K562 (cell line): ENCODE measurements around the gene XRRA1. TPM values are rescaled to one million over a fixed set of nuclear protein-coding genes. Genes with fewer than 3 reads are reported as not detected.

Experiments
- BRD4 ChIP-seq: fragments of 200-600 bp; sonication (generic); IDR thresholded peaks from 2 replicates; pipeline ENCODE4 v1.6.1; 2017; ENCODE audit warnings: inconsistent platforms
- CTCF ChIP-seq, 3 experiments: IDR thresholded peaks in 2 of 3; conservative IDR thresholded peaks in 1 of 3; 2 replicates each; pipeline ENCODE4 v1.5.1; 2011 to 2012; ENCODE audit warnings: low read length in 3 of 3, mild to moderate bottlenecking in 3 of 3, control low read depth in 2 of 3, improper control_type of control experiment in 1 of 3, inconsistent platforms in 1 of 3, low read depth in 1 of 3, mixed read lengths in 1 of 3, moderate library complexity in 1 of 3; ENCODE audit not compliant: insufficient read depth in 2 of 3
- DEAF1 ChIP-seq: fragments of 450-650 bp; formaldehyde crosslinking; IDR thresholded peaks from 2 replicates; pipeline ENCODE4 v1.4.0; 2020; ENCODE audit warnings: mild to moderate bottlenecking, moderate library complexity
- EZH2 ChIP-seq: IDR thresholded peaks from 2 replicates; pipeline ENCODE4 v1.6.1; 2012; ENCODE audit warnings: low read depth, mild to moderate bottlenecking, inconsistent platforms, low read length, borderline replicate concordance
- GTF2A2 ChIP-seq: IDR thresholded peaks from 2 replicates; pipeline ENCODE4 v1.6.1; 2016; ENCODE audit warnings: mild to moderate bottlenecking, missing genetic modification characterization, missing compliant biosample characterization
- GTF2F1 ChIP-seq: IDR thresholded peaks from 2 replicates; pipeline ENCODE4 v1.6.1; 2011; ENCODE audit warnings: low read depth, low read length, improper control_type of control experiment
- HCFC1 ChIP-seq: IDR thresholded peaks from 2 replicates; pipeline ENCODE4 v1.6.1; 2012; ENCODE audit warnings: low read depth, low read length, improper control_type of control experiment
- LARP7 ChIP-seq: fragments of 450-650 bp; IDR thresholded peaks from 2 replicates; pipeline ENCODE4 v1.6.1; 2016
- MCM2 ChIP-seq: fragments of 450-650 bp; IDR thresholded peaks from 2 replicates; pipeline ENCODE4 v1.6.1; 2017; ENCODE audit warnings: low read depth, mild to moderate bottlenecking
- MLLT1 ChIP-seq, 2 experiments: fragments of 450-650 bp; IDR thresholded peaks; 2 replicates each; pipeline ENCODE4 v1.6.1; 2016
- MTA1 ChIP-seq: fragments of 450-650 bp; IDR thresholded peaks from 2 replicates; pipeline ENCODE4 v1.6.1; 2017; ENCODE audit warnings: borderline replicate concordance
- MTA3 ChIP-seq: fragments of 450-650 bp; formaldehyde crosslinking; IDR thresholded peaks from 2 replicates; pipeline ENCODE4 v1.6.1; 2017; ENCODE audit warnings: mild to moderate bottlenecking, borderline replicate concordance
- NR2C2 ChIP-seq, 2 experiments: fragments of 200-800 bp in 1 of 2; sonication (Bioruptor generic) in 1 of 2; sonication (generic) in 1 of 2; formaldehyde crosslinking in 1 of 2; IDR thresholded peaks; 2 replicates each; pipeline versions ENCODE4 v1.6.1 to v1.8.0; 2016 to 2022; ENCODE audit warnings: mild to moderate bottlenecking in 1 of 2, missing compliant biosample characterization in 1 of 2, missing genetic modification characterization in 1 of 2, missing genetic modification reagents in 1 of 2
- PHTF2 ChIP-seq: fragments of 250-450 bp; sonication (Bioruptor Pico); IDR thresholded peaks from 2 replicates; pipeline ENCODE4 v1.5.0; 2021; ENCODE audit warnings: mild to moderate bottlenecking
- PREB ChIP-seq: sonication (generic); formaldehyde crosslinking; IDR thresholded peaks from 2 replicates; pipeline ENCODE4 v1.8.1; 2023; ENCODE audit warnings: mild to moderate bottlenecking, missing genetic modification reagents
- SIN3B ChIP-seq: fragments of 450-650 bp; IDR thresholded peaks from 2 replicates; pipeline ENCODE4 v1.6.1; 2017; ENCODE audit warnings: low read depth, mild to moderate bottlenecking, moderate library complexity
- ZBTB12 ChIP-seq: fragments of 250-450 bp; sonication (Bioruptor Pico); IDR thresholded peaks from 2 replicates; pipeline ENCODE4 v1.4.0; 2020
- ZNF24 ChIP-seq: fragments of 450-650 bp; IDR thresholded peaks from 2 replicates; pipeline ENCODE4 v1.6.1; 2016
- ZNF311 ChIP-seq: fragments of 250-450 bp; sonication (Bioruptor Pico); IDR thresholded peaks from 2 replicates; pipeline ENCODE4 v1.4.0; 2020; ENCODE audit warnings: mild to moderate bottlenecking, moderate library complexity
- ZNF444 ChIP-seq: fragments of 250-450 bp; sonication (Bioruptor Pico); IDR thresholded peaks from 2 replicates; pipeline ENCODE4 v1.4.0; 2020; ENCODE audit warnings: mild to moderate bottlenecking, moderate library complexity
- ZNF445 ChIP-seq: fragments of 250-450 bp; sonication (Bioruptor Pico); IDR thresholded peaks from 2 replicates; pipeline ENCODE4 v1.4.0; 2020; ENCODE audit warnings: low read depth, mild to moderate bottlenecking, moderate library complexity
- ZNF764 ChIP-seq: fragments of 250-450 bp; sonication (Bioruptor Pico); IDR thresholded peaks from 2 replicates; pipeline ENCODE4 v1.4.0; 2020; ENCODE audit warnings: low read depth, mild to moderate bottlenecking, moderate library complexity
- polyA plus RNA-seq, 8 experiments: library from polyadenylated mRNA; depleted of rRNA in 4 of 8; stranded (reverse) in 5 of 8; unstranded in 3 of 8; fragments of >200 nt; fragmentation: Nextera tagmentation in 2 of 8; fragmentation: Illumina TruSeq in 1 of 8; extraction: Ambion mirVana in 2 of 8; extraction: Trizol in 1 of 8; gene quantifications; 2 replicates each; pipeline versions ENCODE4 v1.2.1 to v1.2.3, GENCODE V29; 2011 to 2014; ENCODE audit warnings: inconsistent platforms in 1 of 8, missing spikeins in 1 of 8
- total RNA-seq, 7 experiments: library from RNA; depleted of rRNA in 6 of 7; stranded (reverse); fragments of >200 nt in 6 of 7; fragmentation: Illumina TruSeq in 2 of 7; extraction: Trizol in 2 of 7; gene quantifications; 2 replicates each; pipeline versions ENCODE4 v1.2.1 to v1.2.3, GENCODE V29; 2011 to 2021; ENCODE audit warnings: low replicate concordance in 1 of 7

XRRA1 gene
- total and polyA plus RNA-seq, 9 of the 15 experiments (the other 6 are each of a cell fraction or from before 2014, with no cell fraction given) = 5.0 to 22.5 (median 16.0) TPM

- TF ChIP-seq GTF2A2 (no peak), CTCF (IDR thresholded peaks at IDR 0.05 in 2 of 3, conservative IDR thresholded peaks at IDR 0.05 in 1 of 3; ENCODE audit: insufficient read depth in 2 of 3, low read depth in 1 of 3, low read length in 3 of 3) (no peak), MTA1 (peak; percentile 78; the same call in 1 of the 2 replicates), PHTF2 (CRISPR knock-in tag) (no peak), MCM2 (no peak), HCFC1 (peak; percentile 94), ZBTB12 (CRISPR knock-in tag) (peak; percentile 77), NR2C2 (CRISPR knock-in tag; IDR thresholded peaks at IDR 0.05) (no peak; the same call in 1 of the 2 replicates), NR2C2 (tag; IDR thresholded peaks at IDR 0.05) (peak; percentile 82), LARP7 (no peak), MLLT1 (IDR thresholded peaks at IDR 0.05) (no peak), BRD4 (peak; percentile 42), ZNF444 (no peak), ZNF764 (CRISPR knock-in tag) (no peak), MTA3 (peak; percentile 92), SIN3B (peak; percentile 67), ZNF311 (CRISPR knock-in tag) (no peak), ZNF445 (CRISPR knock-in tag) (no peak), ZNF24 (no peak), EZH2 (no peak), DEAF1 (CRISPR knock-in tag) (no peak), PREB (CRISPR knock-in tag) (no peak), GTF2F1 (0 out of 2 replicates have a peak, but pooled peaks have one; percentile 62)
Observed at GRCh38 chr11:74948898-74949752, at the start of gene XRRA1, which contains the start of gene SPCS2 (continued).
